Suprapubic skin (tissue), 4 donors: ENCODE results near the gene PRDM7. TPM values are rescaled to one million over a fixed set of nuclear protein-coding genes. Genes with fewer than 3 reads are reported as not detected.
"Not testable (repeated sequence)": the region's sequence is repeated elsewhere in the genome, so short reads cannot be mapped to it uniquely, and the experiment has no call there.

Experiments
- DNase-seq, 2 donors: peaks; one replicate each; pipeline ENCODE4 v3.0.0-alpha.2; 2019; ENCODE audit warnings: low spot score in 2 of 2
- H3K27ac ChIP-seq: fragments of 200-600 bp; sonication (generic); one replicate; pipeline ENCODE4 v1.5.1; 2019
- H3K27me3 ChIP-seq: fragments of 200-600 bp; sonication (generic); one replicate; pipeline ENCODE4 v1.5.1; 2019
- H3K36me3 ChIP-seq: fragments of 200-600 bp; sonication (generic); one replicate; pipeline ENCODE4 v1.5.1; 2019
- H3K4me1 ChIP-seq: fragments of 200-600 bp; sonication (generic); one replicate; pipeline ENCODE4 v1.5.1; 2019
- H3K4me3 ChIP-seq: fragments of 200-600 bp; sonication (generic); one replicate; pipeline ENCODE4 v1.5.1; 2019; ENCODE audit warnings: mild to moderate bottlenecking
- H3K9me3 ChIP-seq: fragments of 200-600 bp; sonication (generic); one replicate; pipeline ENCODE4 v1.5.1; 2019
- EP300 ChIP-seq: sonication (generic); formaldehyde crosslinking; IDR thresholded peaks from one replicate; pipeline ENCODE4 v1.6.1; 2017; ENCODE audit warnings: antibody characterized with exemption
- POLR2A ChIP-seq, 2 donors: fragments of 450-650 bp; IDR thresholded peaks; one replicate each; pipeline ENCODE4 v1.6.1; 2017; ENCODE audit warnings: antibody characterized with exemption in 2 of 2, mild to moderate bottlenecking in 2 of 2, moderate library complexity in 2 of 2
- POLR2AphosphoS5 ChIP-seq, 3 donors: sonication (generic); formaldehyde crosslinking; IDR thresholded peaks; one replicate each; pipeline ENCODE4 v1.6.1; 2017; ENCODE audit warnings: antibody characterized with exemption in 3 of 3
- WGBS: methylation state at CpG from one replicate; pipeline ENCODE4 v1.1.5; 2018; 5-methylcytosine and 5-hydroxymethylcytosine counted together
- total RNA-seq, 4 donors: library from RNA; depleted of rRNA; stranded (reverse); fragments of >200 nt; gene quantifications; one replicate each; pipeline ENCODE4 v1.1.0, GENCODE V29; 2016
- TF ChIP-seq, protein P1 (sequence below), 2 donors: fragments of 200-600 bp in 1 of 2; fragments of 450-650 bp in 1 of 2; sonication (generic) in 1 of 2; IDR thresholded peaks; one replicate each; pipeline ENCODE4 v1.5.1; 2016 to 2019; ENCODE audit warnings: antibody characterized with exemption in 2 of 2, mild to moderate bottlenecking in 1 of 2, moderate library complexity in 1 of 2

The PRDM7 gene
- total RNA-seq, 4 donors from 2014 or later: not detected

- H3K9me3 ChIP-seq: no peaks in the 10 kb centered on the region
- no peak overlapping the region for H3K4me3 ChIP-seq
- no peak for TF ChIP-seq POLR2A (IDR thresholded peaks at IDR 0.05)
- TF ChIP-seq, protein P1, sequence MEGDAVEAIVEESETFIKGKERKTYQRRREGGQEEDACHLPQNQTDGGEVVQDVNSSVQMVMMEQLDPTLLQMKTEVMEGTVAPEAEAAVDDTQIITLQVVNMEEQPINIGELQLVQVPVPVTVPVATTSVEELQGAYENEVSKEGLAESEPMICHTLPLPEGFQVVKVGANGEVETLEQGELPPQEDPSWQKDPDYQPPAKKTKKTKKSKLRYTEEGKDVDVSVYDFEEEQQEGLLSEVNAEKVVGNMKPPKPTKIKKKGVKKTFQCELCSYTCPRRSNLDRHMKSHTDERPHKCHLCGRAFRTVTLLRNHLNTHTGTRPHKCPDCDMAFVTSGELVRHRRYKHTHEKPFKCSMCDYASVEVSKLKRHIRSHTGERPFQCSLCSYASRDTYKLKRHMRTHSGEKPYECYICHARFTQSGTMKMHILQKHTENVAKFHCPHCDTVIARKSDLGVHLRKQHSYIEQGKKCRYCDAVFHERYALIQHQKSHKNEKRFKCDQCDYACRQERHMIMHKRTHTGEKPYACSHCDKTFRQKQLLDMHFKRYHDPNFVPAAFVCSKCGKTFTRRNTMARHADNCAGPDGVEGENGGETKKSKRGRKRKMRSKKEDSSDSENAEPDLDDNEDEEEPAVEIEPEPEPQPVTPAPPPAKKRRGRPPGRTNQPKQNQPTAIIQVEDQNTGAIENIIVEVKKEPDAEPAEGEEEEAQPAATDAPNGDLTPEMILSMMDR (IDR thresholded peaks at IDR 0.05): no peak
- TF ChIP-seq EP300: no peak
- TF ChIP-seq POLR2AphosphoS5 (IDR thresholded peaks at IDR 0.05): no peak
- WGBS: 94% methylated on average over 5 of the region's 22 CpGs
- H3K4me1 ChIP-seq: no peaks in the 10 kb centered on the region
- no peak overlapping the region for H3K27ac ChIP-seq
- H3K36me3 ChIP-seq: no peaks in the 10 kb centered on the region
- H3K27me3 ChIP-seq: no peaks in the 10 kb centered on the region
- DNase-seq: peak in 1 of 2 donors; percentile 79
These were observed 67.8 kb downstream of the PRDM7 start for GRCh38 chr16:90009172-90009899.

GRCh38 chr16:90008708-90009145, 68.4 kb downstream of the PRDM7 start:
- DNase-seq: peak in 1 of 2 donors; percentile 73
- no CpG with 5 or more reads among the region's 13 CpGs for WGBS
- TF ChIP-seq POLR2A (IDR thresholded peaks at IDR 0.05): no peak
- no peak for TF ChIP-seq EP300
- no peak for TF ChIP-seq POLR2AphosphoS5 (IDR thresholded peaks at IDR 0.05)
- TF ChIP-seq, protein P1 (IDR thresholded peaks at IDR 0.05): no peak
- no peaks in the 10 kb centered on the region for H3K27me3 ChIP-seq
- no peak overlapping the region for H3K27ac ChIP-seq
- H3K4me3 ChIP-seq: no peak overlapping the region
- no peaks in the 10 kb centered on the region for H3K4me1 ChIP-seq
- no peaks in the 10 kb centered on the region for H3K36me3 ChIP-seq
- H3K9me3 ChIP-seq: no peaks in the 10 kb centered on the region

DNA sequence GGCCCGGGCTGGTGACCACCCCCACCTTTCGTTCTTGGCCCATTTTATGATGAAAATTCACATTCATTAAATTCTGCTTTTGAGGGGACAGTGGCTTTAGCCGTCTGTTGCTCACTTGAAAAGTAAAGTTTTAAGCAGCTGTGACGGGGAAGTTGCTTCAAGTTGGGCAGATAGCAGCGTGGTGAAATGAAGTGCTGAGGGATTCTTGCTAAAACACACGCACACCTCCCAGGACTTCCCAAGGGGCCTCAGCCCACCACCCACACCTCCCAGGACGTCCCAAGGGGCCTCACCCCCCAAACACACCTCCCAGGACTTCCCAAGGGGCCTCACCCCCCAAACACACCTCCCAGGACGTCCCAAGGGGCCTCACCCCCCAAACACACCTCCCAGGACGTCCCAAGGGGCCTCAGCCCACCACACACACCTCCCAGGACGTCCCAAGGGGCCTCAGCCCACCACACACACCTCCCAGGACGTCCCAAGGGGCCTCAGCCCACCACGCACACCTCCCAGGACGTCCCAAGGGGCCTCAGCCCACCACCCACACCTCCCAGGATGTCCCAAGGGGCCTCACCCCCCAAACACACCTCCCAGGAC, 69.4 kb downstream of the PRDM7 start:
- H3K9me3 ChIP-seq, H3K27me3 ChIP-seq, H3K27ac ChIP-seq, H3K4me3 ChIP-seq, H3K4me1 ChIP-seq, DNase-seq, H3K36me3 ChIP-seq: not testable (repeated sequence)
- 77% methylated on average over 11 of the region's 13 CpGs for WGBS

DNA sequence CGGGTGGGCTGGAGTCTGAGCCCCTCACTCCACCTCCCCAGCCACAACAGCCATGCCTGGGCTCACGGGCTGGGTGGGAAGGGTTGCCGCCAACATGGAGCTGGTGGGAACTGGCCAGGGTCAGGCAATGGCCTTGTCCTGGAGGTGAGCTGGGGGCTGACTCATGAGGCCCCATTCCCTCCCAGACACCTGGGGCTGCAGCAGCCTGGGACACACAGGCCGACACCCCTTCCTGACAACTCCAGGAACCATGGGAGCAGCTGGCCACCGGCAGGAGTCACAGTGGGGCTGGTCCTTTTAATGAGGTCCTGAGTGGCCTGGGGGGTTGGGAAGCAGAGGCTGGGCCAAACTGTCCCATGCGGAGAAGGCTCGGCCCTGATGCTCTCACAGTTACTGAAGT, 70.1 kb downstream of the PRDM7 start:
- Histone ChIP-seq H3K4me1 (no peaks in the 10 kb centered on the region), H3K36me3 (no peaks in the 10 kb centered on the region), H3K9me3 (no peaks in the 10 kb centered on the region), H3K27ac (no peak overlapping the region), H3K4me3 (no peak overlapping the region), H3K27me3 (no peaks in the 10 kb centered on the region)
- WGBS: no CpG with 5 or more reads among the region's 7 CpGs
- TF ChIP-seq, protein P1 (IDR thresholded peaks at IDR 0.05): no peak
- TF ChIP-seq POLR2A (IDR thresholded peaks at IDR 0.05) (no peak), POLR2AphosphoS5 (IDR thresholded peaks at IDR 0.05) (no peak), EP300 (no peak)
- peak in 1 of 2 donors; percentile 65 for DNase-seq

Other genes with a start within 250 kb of the PRDM7 start
- gene SPIRE2, start 248.9 kb downstream of the PRDM7 start, total RNA-seq: 1 to 10 TPM; 4.5 to 6.6 (median 5.5) TPM
- gene TCF25, start 203.7 kb downstream of the PRDM7 start, total RNA-seq: 100 to 1,000 TPM; 166 to 260 (median 182) TPM
- gene MC1R, start 158.5 kb downstream of the PRDM7 start, total RNA-seq: 10 to 100 TPM in 2 of 4 donors, 1 to 10 TPM in 2; 3.6 to 29.3 (median 8.9) TPM
- 1 to 10 TPM; 1.2 to 9.2 (median 4.6) TPM for gene TUBB3, start 154.0 kb downstream of the PRDM7 start, total RNA-seq
- 100 to 1,000 TPM in 2 of 4 donors, 10 to 100 TPM in 2; 89.3 to 107 (median 99.7) TPM for gene DEF8, start 128.6 kb downstream of the PRDM7 start, total RNA-seq
- 1 to 10 TPM; 1.2 to 7.5 (median 4.5) TPM for gene DBNDD1, start 57.9 kb downstream of the PRDM7 start, total RNA-seq